BE2C (cell line): ENCODE results near the gene CSF3R.

Source experiments
- DNase-seq: peaks from one replicate; pipeline ENCODE4 v3.0.0-alpha.2; 2020
- H3K27me3 ChIP-seq: fragments of 250-450 bp; sonication (Bioruptor Pico); 2 replicates; pipeline ENCODE4 v1.5.1; 2020; ENCODE audit warnings: mild to moderate bottlenecking
- H3K36me3 ChIP-seq: fragments of 250-450 bp; sonication (Bioruptor Pico); 2 replicates; pipeline ENCODE4 v1.5.1; 2020; ENCODE audit warnings: mild to moderate bottlenecking
- H3K4me1 ChIP-seq: fragments of 250-450 bp; sonication (Bioruptor Pico); 2 replicates; pipeline ENCODE4 v1.5.1; 2020
- H3K4me3 ChIP-seq: 2 replicates; pipeline ENCODE4 v1.5.1; 2011; ENCODE audit warnings: low read depth, low read length
- H3K9me3 ChIP-seq: fragments of 250-450 bp; sonication (Bioruptor Pico); 2 replicates; pipeline ENCODE4 v1.5.1; 2020
- TF ChIP-seq, protein P1 (sequence below): IDR thresholded peaks from 2 replicates; pipeline ENCODE4 v1.5.1; 2012; ENCODE audit warnings: mild to moderate bottlenecking, low read depth, low read length

CSF3R gene

DNA sequence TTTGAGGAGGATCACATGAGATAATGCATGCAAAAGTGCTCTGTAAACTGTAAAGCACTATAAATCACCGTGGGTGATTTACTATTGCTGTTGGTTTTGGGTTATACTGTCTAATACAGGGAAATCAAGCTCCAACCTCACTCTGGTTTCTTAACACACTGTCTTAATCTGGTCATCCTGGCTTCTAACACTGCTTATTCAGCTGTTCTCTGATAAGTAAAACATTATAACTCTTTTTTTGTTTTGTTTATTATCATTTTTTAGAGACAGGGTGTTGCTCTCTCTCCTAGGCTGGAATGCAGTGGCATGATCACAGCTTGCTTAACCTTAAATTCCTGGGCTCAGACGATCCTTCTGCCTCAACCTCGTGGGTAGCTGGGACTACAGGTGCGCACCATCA, 63.1 kb downstream of the CSF3R start:
- no peak overlapping the region for H3K4me3 ChIP-seq
- no peaks in the 10 kb centered on the region for H3K9me3 ChIP-seq
- no peaks in the 10 kb centered on the region for H3K27me3 ChIP-seq
- no peak for DNase-seq
- H3K36me3 ChIP-seq: no peaks in the 10 kb centered on the region
- TF ChIP-seq, protein P1, sequence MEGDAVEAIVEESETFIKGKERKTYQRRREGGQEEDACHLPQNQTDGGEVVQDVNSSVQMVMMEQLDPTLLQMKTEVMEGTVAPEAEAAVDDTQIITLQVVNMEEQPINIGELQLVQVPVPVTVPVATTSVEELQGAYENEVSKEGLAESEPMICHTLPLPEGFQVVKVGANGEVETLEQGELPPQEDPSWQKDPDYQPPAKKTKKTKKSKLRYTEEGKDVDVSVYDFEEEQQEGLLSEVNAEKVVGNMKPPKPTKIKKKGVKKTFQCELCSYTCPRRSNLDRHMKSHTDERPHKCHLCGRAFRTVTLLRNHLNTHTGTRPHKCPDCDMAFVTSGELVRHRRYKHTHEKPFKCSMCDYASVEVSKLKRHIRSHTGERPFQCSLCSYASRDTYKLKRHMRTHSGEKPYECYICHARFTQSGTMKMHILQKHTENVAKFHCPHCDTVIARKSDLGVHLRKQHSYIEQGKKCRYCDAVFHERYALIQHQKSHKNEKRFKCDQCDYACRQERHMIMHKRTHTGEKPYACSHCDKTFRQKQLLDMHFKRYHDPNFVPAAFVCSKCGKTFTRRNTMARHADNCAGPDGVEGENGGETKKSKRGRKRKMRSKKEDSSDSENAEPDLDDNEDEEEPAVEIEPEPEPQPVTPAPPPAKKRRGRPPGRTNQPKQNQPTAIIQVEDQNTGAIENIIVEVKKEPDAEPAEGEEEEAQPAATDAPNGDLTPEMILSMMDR: no peak
- H3K4me1 ChIP-seq: no peaks in the 10 kb centered on the region

DNA sequence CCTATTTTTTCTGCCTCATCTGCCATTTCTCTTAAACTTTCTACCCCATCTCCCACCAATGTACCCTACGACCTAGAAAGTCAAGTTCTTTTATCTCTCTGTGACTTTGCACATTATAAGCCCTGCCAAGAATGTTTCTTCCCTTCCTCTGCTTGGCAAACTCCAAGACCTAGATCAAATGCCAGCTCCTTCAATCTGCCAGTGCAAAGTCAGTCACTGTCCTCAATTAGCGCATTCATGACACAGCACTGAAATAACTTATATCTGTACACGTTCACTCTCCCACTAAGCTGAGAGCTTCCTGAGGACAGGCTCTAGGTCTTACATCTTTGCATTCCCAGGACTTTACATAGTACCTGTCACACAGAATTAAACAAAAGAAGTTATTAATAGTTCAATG, 63.6 kb downstream of the CSF3R start:
- no peak for DNase-seq
- TF ChIP-seq, protein P1: no peak
- Histone ChIP-seq H3K4me1 (no peaks in the 10 kb centered on the region), H3K27me3 (no peaks in the 10 kb centered on the region), H3K4me3 (no peak overlapping the region), H3K9me3 (no peaks in the 10 kb centered on the region), H3K36me3 (no peaks in the 10 kb centered on the region)

DNA sequence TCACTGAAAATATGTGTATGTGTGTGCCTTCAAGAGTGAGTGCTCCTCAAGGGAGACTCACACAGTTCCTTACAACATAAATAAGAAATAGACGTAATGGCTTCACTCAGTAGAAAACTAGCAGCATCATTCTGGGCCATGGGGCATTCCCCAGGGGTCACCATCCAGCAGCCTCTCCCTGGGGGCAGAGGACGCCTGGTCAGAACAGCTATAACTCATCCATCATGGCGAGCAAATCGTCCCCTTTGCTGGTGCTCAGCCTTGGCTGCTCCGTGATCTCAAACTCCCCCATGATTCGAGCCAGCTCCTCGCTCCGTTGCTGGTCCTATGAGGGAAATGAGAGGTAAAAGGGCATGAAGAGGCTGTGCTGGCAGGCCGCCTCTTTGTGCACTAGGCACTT, 64.8 kb downstream of the CSF3R start:
- Histone ChIP-seq H3K4me3 (no peak overlapping the region), H3K36me3 (no peaks in the 10 kb centered on the region), H3K9me3 (no peaks in the 10 kb centered on the region), H3K27me3 (no peaks in the 10 kb centered on the region), H3K4me1 (no peaks in the 10 kb centered on the region)
- no peak for DNase-seq
- TF ChIP-seq, protein P1: no peak
